Immature natural killer cell (primary cell): ENCODE results near the gene ZHX3. TPM values are rescaled to one million over a fixed set of nuclear protein-coding genes. Genes with fewer than 3 reads are reported as not detected.

Experiments used
- DNase-seq, 3 donors: peaks; one replicate each; pipeline ENCODE4 v3.0.0; 2022; ENCODE audit warnings: mixed read lengths in 1 of 3
- H3K27ac Mint-ChIP-seq, 6 donors: one replicate each; pipeline ENCODE4 v1.8.0; 2020; ENCODE audit warnings: mixed read lengths in 6 of 6, mild to moderate bottlenecking in 5 of 6, inconsistent platforms in 4 of 6, moderate library complexity in 3 of 6
- H3K27me3 Mint-ChIP-seq, 3 donors: one replicate each; pipeline ENCODE4 v1.8.0; 2020 to 2021; ENCODE audit warnings: low read depth in 3 of 3, mild to moderate bottlenecking in 3 of 3, mixed read lengths in 3 of 3, moderate library complexity in 3 of 3, inconsistent platforms in 1 of 3
- H3K36me3 Mint-ChIP-seq, 3 donors: one replicate each; pipeline ENCODE4 v1.8.0; 2020; ENCODE audit warnings: mixed read lengths in 3 of 3, inconsistent platforms in 2 of 3, mild to moderate bottlenecking in 2 of 3
- H3K4me1 Mint-ChIP-seq, 2 donors: one replicate each; pipeline ENCODE4 v1.8.0; 2020; ENCODE audit warnings: inconsistent platforms in 2 of 2, mild to moderate bottlenecking in 2 of 2, mixed read lengths in 2 of 2, moderate library complexity in 1 of 2
- H3K4me3 Mint-ChIP-seq, 5 donors: one replicate each; pipeline ENCODE4 v1.8.0; 2020; ENCODE audit warnings: mild to moderate bottlenecking in 5 of 5, mixed read lengths in 5 of 5, inconsistent platforms in 3 of 5, moderate library complexity in 3 of 5
- H3K9me3 Mint-ChIP-seq, 6 donors: one replicate each; pipeline ENCODE4 v1.8.0; 2020; ENCODE audit warnings: mild to moderate bottlenecking in 6 of 6, mixed read lengths in 6 of 6, inconsistent platforms in 4 of 6, moderate library complexity in 3 of 6
- polyA plus RNA-seq, 3 donors: library from polyadenylated mRNA; unstranded; fragments of 300-500 nt; fragmentation: Illumina TruSeq; gene quantifications; one replicate each; pipeline ENCODE4 v1.2.3, GENCODE V29; 2021

ZHX3 gene
- polyA plus RNA-seq, 3 donors from 2014 or later: 2.1 to 3.9 (median 3.3) TPM

GRCh38 chr20:41222703-41223102 is 94.8 kb downstream of the ZHX3 start:
- Mint-ChIP-seq H3K4me3 (no peak overlapping the region), H3K9me3 (no peaks in the 10 kb centered on the region), H3K27ac (no peak overlapping the region), H3K4me1 (no peaks in the 10 kb centered on the region), H3K36me3 (peaks cover 0 to 7% (median 4%) of the 10 kb centered on the region in 3 donors), H3K27me3 (peaks cover 1 to 3% (median 3%) of the 10 kb centered on the region in 3 donors)
- no peak for DNase-seq

GRCh38 chr20:41222296-41222695 is 95.2 kb downstream of the ZHX3 start:
- Mint-ChIP-seq H3K27me3 (peaks cover 1 to 3% (median 3%) of the 10 kb centered on the region in 3 donors), H3K9me3 (no peaks in the 10 kb centered on the region), H3K4me3 (no peak overlapping the region), H3K27ac (no peak overlapping the region), H3K36me3 (peaks cover 0 to 7% (median 4%) of the 10 kb centered on the region in 3 donors), H3K4me1 (no peaks in the 10 kb centered on the region)
- DNase-seq: no peak

DNA sequence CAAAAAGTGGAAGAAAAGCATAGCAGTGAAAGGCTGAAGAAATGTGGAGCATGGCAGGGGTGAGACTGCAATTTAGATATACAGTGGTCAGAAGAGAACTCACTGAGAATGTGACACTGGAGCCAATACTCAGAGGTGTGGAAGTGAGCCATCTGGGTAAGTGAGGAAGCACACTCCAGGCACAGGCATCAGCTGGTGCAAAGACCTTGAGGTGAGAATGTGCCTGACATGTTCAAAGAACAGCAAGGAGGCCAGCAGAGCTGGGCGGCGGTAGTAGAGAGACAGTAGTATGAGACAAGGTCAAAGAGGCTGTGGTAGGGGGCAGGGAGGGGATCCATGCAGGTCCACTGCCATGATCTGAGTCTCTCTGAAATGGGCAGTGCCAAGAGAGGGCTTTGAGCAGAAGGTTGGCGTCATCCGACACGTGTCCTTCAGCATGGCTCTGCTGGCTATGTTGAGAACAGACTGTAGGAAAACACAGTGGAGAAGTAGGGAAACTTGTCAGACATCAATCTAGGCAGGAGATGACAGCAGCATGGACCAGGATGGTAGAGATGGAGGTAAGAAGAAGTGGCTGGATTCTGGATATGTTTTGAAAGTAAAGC is 95.8 kb downstream of the ZHX3 start:
- no peak overlapping the region for H3K4me3 Mint-ChIP-seq
- no peaks in the 10 kb centered on the region for H3K9me3 Mint-ChIP-seq
- peak overlapping the region in 1 of 6 donors; percentile 2 for H3K27ac Mint-ChIP-seq
- peaks cover 0 to 7% (median 4%) of the 10 kb centered on the region in 3 donors for H3K36me3 Mint-ChIP-seq
- H3K4me1 Mint-ChIP-seq: no peaks in the 10 kb centered on the region
- no peak for DNase-seq
- H3K27me3 Mint-ChIP-seq: peaks cover 1 to 3% (median 3%) of the 10 kb centered on the region in 3 donors

- Mint-ChIP-seq H3K27ac (no peak overlapping the region), H3K27me3 (peaks cover 1 to 3% (median 3%) of the 10 kb centered on the region in 3 donors), H3K36me3 (peaks cover 0 to 7% (median 4%) of the 10 kb centered on the region in 3 donors), H3K9me3 (no peaks in the 10 kb centered on the region), H3K4me1 (no peaks in the 10 kb centered on the region), H3K4me3 (no peak overlapping the region)
- no peak for DNase-seq
Observed at GRCh38 chr20:41219824-41220223, 97.7 kb downstream of the ZHX3 start.

DNA sequence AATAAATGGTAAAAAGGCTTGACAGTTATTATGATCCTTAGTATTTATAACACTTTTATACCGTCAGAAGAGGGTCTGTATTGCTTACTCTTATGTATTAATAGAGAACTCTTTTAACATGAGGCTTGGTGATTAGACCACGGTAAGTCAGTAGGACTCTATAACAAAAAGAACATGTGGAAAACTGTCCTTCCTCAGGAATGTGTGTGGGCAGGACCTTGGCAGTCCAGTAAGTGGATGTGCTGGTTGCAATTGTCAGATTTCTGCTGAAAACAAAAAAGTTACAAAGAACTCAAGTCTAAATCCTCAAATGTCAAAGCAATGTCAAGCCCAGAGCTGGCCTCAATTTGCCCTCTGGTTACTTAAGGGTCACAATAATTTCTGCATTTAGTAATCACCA is 99.1 kb downstream of the ZHX3 start:
- Mint-ChIP-seq H3K27ac (no peak overlapping the region), H3K4me1 (no peaks in the 10 kb centered on the region), H3K9me3 (no peaks in the 10 kb centered on the region), H3K27me3 (peaks cover 1 to 3% (median 3%) of the 10 kb centered on the region in 3 donors), H3K36me3 (peaks cover 0 to 7% (median 4%) of the 10 kb centered on the region in 3 donors), H3K4me3 (no peak overlapping the region)
- DNase-seq: no peak

DNA sequence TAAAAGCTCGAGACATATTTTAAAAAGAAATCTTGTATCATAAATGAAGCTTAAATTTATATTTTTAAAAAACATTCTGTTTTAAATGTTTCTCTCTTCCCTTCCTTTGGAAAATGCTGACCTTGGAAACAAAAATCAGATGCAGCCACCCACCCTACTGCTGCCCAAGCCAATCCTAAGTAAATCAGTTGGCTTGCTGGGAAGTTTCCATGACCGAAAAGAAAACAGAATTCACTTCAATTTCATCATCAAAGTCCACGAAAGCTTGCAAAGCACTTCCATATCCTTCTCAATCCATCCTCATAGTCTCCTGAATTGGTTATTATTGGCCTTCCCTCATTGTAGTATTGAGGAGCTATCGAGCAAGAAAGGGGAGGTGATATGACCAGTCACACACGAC is 100.1 kb downstream of the ZHX3 start:
- Mint-ChIP-seq H3K4me3 (no peak overlapping the region), H3K36me3 (peaks cover 0 to 7% (median 4%) of the 10 kb centered on the region in 3 donors), H3K27ac (no peak overlapping the region), H3K4me1 (no peaks in the 10 kb centered on the region), H3K9me3 (no peaks in the 10 kb centered on the region), H3K27me3 (peaks cover 1 to 3% (median 3%) of the 10 kb centered on the region in 3 donors)
- DNase-seq: no peak

GRCh38 chr20:41214666-41215065 is 102.9 kb downstream of the ZHX3 start:
- no peak overlapping the region for H3K4me3 Mint-ChIP-seq
- peaks cover 0 to 3% (median 0%) of the 10 kb centered on the region in 3 donors for H3K27me3 Mint-ChIP-seq
- no peaks in the 10 kb centered on the region for H3K4me1 Mint-ChIP-seq
- H3K9me3 Mint-ChIP-seq: no peaks in the 10 kb centered on the region
- H3K36me3 Mint-ChIP-seq: no peaks in the 10 kb centered on the region
- no peak overlapping the region for H3K27ac Mint-ChIP-seq
- no peak for DNase-seq

DNA sequence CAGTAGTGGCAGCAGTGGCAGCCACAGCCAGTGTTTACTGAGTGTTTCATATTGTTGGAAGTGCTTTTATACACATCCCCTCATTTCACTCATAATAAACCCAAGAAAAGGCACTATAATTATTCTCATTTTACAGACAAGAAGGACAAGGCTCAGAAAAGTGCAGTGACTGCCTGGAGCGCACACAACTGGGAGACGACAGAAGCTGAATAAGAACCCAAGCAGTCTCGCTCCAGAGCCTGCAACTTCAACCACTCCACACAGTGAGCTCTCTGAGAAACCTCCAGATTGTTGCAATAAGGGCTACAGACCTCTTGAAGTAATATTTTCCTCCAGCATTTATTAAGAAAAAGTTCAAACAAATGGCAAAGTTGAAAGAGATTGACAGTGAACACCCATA is 103.3 kb downstream of the ZHX3 start:
- Mint-ChIP-seq H3K27me3 (peaks cover 0 to 3% (median 0%) of the 10 kb centered on the region in 3 donors), H3K9me3 (no peaks in the 10 kb centered on the region), H3K4me1 (no peaks in the 10 kb centered on the region), H3K4me3 (no peak overlapping the region), H3K27ac (no peak overlapping the region), H3K36me3 (no peaks in the 10 kb centered on the region)
- DNase-seq: no peak

DNA sequence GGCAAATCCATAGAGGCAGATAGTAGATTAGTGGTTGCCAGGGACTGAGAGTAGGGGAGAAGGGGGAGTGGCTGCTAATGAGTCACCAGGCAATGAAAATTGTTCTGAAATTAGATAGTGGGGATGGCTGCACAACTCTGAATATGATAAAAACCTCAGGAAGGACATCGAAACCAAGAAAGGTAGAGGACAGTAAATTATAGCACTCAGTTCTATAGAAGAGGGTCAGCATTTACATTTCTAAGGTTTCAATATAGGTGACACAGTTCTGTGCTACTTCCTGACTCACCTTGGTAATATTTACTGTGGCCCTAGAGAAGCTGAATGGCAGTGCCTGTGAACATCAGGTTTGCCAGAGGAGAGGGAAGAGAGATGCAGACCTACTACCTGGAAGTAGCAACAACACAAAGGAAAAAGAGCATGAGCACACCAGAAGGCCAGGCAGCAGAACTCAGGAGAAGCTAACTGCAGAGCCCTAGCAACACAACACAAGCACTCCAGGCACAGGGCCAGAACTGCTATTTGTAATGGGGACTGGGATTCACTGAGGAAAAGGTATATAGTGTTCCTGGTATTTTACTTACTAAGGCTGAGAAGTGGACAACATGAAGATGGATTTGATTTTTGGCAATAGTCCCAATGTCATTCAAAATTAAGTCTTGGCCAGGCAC is 104.2 kb downstream of the ZHX3 start:
- Mint-ChIP-seq H3K36me3 (no peaks in the 10 kb centered on the region), H3K27ac (no peak overlapping the region), H3K9me3 (no peaks in the 10 kb centered on the region), H3K27me3 (no peaks in the 10 kb centered on the region), H3K4me1 (no peaks in the 10 kb centered on the region), H3K4me3 (no peak overlapping the region)
- DNase-seq: no peak

DNA sequence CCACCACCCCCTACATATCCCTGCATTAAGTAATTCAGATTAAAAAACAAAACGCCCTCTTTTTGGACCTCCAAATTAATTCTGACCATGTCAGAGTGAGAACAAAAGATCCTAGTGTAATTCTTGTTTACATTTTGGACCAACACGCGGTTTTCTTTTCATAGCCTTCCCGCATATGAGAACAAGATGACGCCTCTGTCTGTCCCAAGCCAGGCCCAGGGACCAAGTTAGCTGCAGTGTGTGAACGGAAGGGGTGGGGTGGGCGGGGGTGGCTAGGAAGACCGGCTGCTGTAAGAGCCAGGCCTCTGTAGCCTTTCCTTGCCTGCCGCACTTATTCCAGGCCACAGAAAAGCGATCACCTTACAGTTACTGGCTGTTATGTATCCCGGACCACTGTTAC is 112.2 kb downstream of the ZHX3 start:
- H3K4me1 Mint-ChIP-seq: no peaks in the 10 kb centered on the region
- no peak overlapping the region for H3K4me3 Mint-ChIP-seq
- peaks cover 6 to 13% (median 12%) of the 10 kb centered on the region in 3 donors for H3K36me3 Mint-ChIP-seq
- no peak for DNase-seq
- no peak overlapping the region for H3K27ac Mint-ChIP-seq
- H3K27me3 Mint-ChIP-seq: peaks cover 0 to 6% (median 0%) of the 10 kb centered on the region in 3 donors
- peaks cover 0 to 2% (median 0%) of the 10 kb centered on the region in 6 donors for H3K9me3 Mint-ChIP-seq

DNA sequence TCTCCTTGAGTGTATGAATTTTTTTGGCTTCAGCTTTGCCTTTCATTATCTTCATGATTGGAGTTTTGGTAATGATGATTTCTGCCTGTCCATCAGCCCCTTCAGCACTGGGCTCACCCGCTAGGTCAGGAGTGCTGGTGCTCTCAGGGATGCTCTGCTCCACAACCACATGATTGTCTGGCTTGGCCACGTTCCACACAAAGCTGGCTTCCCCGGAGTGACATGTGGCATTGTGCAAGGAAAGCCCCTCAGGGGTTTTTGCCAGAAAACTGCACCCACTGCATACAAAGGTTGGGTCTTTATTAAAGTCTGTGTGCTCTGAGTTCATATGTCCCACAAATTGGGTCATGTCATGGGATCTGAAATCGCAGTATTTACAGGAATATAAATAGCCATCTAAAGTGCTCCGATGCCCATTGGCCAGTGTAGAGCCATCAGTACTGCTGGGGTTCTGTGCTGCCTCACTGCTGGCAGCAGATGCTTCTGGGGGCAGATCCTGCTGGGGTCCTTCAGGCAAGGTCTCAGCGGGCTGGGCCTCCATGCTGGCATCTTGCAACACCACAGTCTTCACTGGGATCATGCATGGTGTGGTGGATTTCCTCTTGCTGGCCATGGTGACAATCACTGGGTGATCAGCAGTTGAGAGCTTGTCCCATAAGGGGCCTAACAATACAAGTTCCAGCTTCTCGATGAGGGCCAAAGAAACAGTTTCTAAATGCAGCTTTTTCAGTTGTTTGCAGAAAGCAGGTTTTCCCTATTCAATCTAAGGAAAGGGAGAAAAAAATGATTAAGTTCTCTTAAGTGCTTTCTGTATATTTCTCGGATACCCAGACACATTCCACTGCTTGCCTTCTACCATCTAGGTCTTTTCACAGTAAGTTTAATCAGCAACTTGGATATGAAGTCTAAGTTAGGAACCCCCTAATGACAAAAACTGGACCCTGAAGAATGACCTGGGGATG is 112.9 kb downstream of the ZHX3 start:
- no peaks in the 10 kb centered on the region for H3K4me1 Mint-ChIP-seq
- peaks cover 6 to 16% (median 15%) of the 10 kb centered on the region in 3 donors for H3K36me3 Mint-ChIP-seq
- peaks cover 0 to 4% (median under 1%) of the 10 kb centered on the region in 6 donors for H3K9me3 Mint-ChIP-seq
- no peak overlapping the region for H3K4me3 Mint-ChIP-seq
- no peak for DNase-seq
- H3K27me3 Mint-ChIP-seq: peaks cover 0 to 6% (median 3%) of the 10 kb centered on the region in 3 donors
- no peak overlapping the region for H3K27ac Mint-ChIP-seq

GRCh38 chr20:41203660-41204059 is 113.9 kb downstream of the ZHX3 start:
- H3K27ac Mint-ChIP-seq: no peak overlapping the region
- DNase-seq: no peak
- H3K27me3 Mint-ChIP-seq: peaks cover 0 to 6% (median 3%) of the 10 kb centered on the region in 3 donors
- peaks cover 14 to 22% (median 22%) of the 10 kb centered on the region in 3 donors for H3K36me3 Mint-ChIP-seq
- H3K4me1 Mint-ChIP-seq: no peaks in the 10 kb centered on the region
- no peak overlapping the region for H3K4me3 Mint-ChIP-seq
- peaks cover 5 to 11% (median 7%) of the 10 kb centered on the region in 6 donors for H3K9me3 Mint-ChIP-seq

GRCh38 chr20:41202426-41202825 is 115.1 kb downstream of the ZHX3 start:
- H3K27ac Mint-ChIP-seq: no peak overlapping the region
- peaks cover 6 to 14% (median 10%) of the 10 kb centered on the region in 6 donors for H3K9me3 Mint-ChIP-seq
- peaks cover 0 to 6% (median 3%) of the 10 kb centered on the region in 3 donors for H3K27me3 Mint-ChIP-seq
- no peak overlapping the region for H3K4me3 Mint-ChIP-seq
- peaks cover 16 to 27% (median 22%) of the 10 kb centered on the region in 3 donors for H3K36me3 Mint-ChIP-seq
- DNase-seq: no peak
- H3K4me1 Mint-ChIP-seq: no peaks in the 10 kb centered on the region
